HFF-Myc (cell line): ENCODE results near the gene GLI3.
"Not testable (repeated sequence)": the region's sequence is repeated elsewhere in the genome, so short reads cannot be mapped to it uniquely, and the experiment has no call there.

ENCODE experiments used
- DNase-seq: peaks from one replicate; pipeline ENCODE4 v3.0.0-alpha.2; 2011; ENCODE audit warnings: low read depth; ENCODE audit errors: extremely low read depth
- H3K4me3 ChIP-seq: replicated peaks from 2 replicates; pipeline ENCODE4 v1.5.1; 2011; ENCODE audit warnings: low read depth, mild to moderate bottlenecking, control low read depth, low read length
- TF ChIP-seq, protein P1 (sequence below): IDR thresholded peaks from 2 replicates; pipeline ENCODE4 v1.5.1; 2012; ENCODE audit warnings: mild to moderate bottlenecking, low read depth, low read length, control low read depth; ENCODE audit errors: missing control alignments

GLI3 gene

DNA sequence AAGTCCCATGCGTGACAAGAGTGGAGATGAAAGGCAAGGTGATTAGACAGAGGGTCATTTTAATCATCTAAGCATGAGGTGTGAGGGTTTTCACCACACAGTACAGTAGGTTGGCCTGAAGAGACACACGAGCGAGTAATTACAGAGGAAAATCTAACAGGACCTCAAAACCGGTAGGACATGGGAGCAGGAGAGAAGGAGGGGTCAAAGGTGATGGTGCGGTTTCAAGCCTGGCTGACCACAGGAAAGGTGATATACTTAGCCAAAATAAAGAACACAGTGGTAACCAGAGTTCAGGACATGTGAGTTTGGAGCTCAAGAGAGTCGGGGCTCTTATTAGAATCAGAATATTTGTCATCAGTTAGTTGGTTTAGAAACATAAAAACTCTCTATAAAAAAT lies 20.0 kb downstream of the GLI3 start:
- H3K4me3 ChIP-seq: no peak overlapping the region
- TF ChIP-seq, protein P1, sequence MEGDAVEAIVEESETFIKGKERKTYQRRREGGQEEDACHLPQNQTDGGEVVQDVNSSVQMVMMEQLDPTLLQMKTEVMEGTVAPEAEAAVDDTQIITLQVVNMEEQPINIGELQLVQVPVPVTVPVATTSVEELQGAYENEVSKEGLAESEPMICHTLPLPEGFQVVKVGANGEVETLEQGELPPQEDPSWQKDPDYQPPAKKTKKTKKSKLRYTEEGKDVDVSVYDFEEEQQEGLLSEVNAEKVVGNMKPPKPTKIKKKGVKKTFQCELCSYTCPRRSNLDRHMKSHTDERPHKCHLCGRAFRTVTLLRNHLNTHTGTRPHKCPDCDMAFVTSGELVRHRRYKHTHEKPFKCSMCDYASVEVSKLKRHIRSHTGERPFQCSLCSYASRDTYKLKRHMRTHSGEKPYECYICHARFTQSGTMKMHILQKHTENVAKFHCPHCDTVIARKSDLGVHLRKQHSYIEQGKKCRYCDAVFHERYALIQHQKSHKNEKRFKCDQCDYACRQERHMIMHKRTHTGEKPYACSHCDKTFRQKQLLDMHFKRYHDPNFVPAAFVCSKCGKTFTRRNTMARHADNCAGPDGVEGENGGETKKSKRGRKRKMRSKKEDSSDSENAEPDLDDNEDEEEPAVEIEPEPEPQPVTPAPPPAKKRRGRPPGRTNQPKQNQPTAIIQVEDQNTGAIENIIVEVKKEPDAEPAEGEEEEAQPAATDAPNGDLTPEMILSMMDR: no peak
- no peak for DNase-seq

- H3K4me3 ChIP-seq: no peak overlapping the region
- no peak for DNase-seq
- TF ChIP-seq, protein P1: no peak
Measured at GRCh38 chr7:42214060-42214679, 22.8 kb downstream of the GLI3 start.

- no peak overlapping the region for H3K4me3 ChIP-seq
Measured at GRCh38 chr7:42213093-42213492, 23.9 kb downstream of the GLI3 start.

DNA sequence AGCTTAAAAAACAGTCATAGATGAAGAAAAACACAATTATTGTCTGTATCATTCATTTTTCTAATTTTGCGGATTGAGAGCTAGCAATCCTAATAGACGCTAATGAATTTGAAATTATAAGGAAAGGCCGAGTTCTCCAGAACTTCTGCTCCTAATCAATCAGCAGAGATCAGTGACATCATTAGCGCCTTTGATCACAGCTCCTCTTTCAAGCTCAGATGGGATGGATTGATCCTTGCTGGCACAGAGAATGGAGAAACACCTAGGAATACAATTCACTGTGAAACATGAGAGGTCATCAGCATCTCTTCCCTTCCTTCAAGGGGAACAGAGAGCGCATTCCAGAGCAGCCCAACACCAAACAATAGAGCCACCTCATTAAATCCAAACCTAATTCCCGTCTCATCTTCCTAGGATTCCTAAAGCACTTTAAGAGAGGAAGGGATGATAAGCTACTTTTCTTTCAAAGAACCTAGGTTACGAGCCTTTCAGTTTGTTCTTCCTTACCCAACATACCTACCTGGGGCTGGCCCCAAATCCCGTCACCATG lies 24.4 kb downstream of the GLI3 start:
- TF ChIP-seq, protein P1: no peak
- DNase-seq: no peak
- H3K4me3 ChIP-seq: no peak overlapping the region

More at GRCh38 chr7:42213093-42213492, 23.9 kb downstream of the GLI3 start:
- no peak for DNase-seq
- TF ChIP-seq, protein P1: no peak

GRCh38 chr7:42211938-42212337 lies 25.1 kb downstream of the GLI3 start:
- TF ChIP-seq, protein P1: no peak
- no peak for DNase-seq
- no peak overlapping the region for H3K4me3 ChIP-seq

DNA sequence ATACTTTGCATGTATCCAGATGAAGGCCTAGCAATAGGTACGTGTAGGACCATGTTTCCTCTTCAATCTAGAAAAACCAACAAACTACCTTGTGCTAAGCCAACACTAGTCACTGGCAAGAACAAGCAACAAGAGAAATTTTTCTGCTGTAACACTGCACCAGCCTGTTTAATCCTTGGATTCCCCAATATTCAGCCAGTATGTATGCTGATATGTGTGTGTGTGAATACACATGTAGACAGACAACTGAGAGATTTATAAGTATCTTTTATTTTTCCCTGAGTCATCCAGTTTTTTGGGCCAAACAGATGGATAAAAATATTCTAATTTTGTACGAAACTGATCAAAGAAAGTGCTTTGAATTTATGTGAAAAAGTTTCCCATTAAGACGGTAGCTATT lies 26.2 kb downstream of the GLI3 start:
- DNase-seq: no peak
- no peak overlapping the region for H3K4me3 ChIP-seq
- TF ChIP-seq, protein P1: no peak

DNA sequence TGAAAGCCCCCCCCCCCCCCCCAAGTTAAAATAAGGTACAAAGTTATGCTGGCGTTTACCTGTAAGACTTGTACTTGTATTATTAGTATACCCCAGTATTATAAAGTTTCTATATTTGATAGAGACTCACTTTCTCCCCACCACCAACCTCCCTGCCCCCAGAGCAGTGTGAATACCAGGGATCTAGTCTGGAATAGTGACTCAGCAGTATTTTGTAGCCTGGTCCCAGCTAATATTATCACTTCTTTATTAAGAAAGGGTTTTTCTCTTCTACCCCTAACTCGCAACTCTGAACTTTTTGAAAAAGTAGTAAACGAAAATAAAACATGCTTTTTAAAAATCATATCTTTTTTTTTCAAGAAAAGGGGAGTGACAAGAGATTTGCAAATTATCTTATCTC lies 26.7 kb downstream of the GLI3 start:
- no peak overlapping the region for H3K4me3 ChIP-seq
- TF ChIP-seq, protein P1: no peak
- DNase-seq: no peak

GRCh38 chr7:42209085-42209484 lies 27.9 kb downstream of the GLI3 start:
- not testable (repeated sequence) for H3K4me3 ChIP-seq, DNase-seq
